HCT116 (cell line): Measurements from ENCODE around the gene IL17B. TPM values are rescaled to one million over a fixed set of nuclear protein-coding genes. Genes with fewer than 3 reads are reported as not detected.

Source experiments
- microRNA counts: library from miRNA; unstranded; fragments of <30 nt; microRNA quantifications from one replicate; lab custom pipeline; 2015
- total RNA-seq: library from RNA; stranded (reverse); gene quantifications from one replicate; pipeline ENCODE4 v1.2.1, GENCODE V29; 2021; ENCODE audit not compliant: unreplicated experiment

The IL17B gene
- total RNA-seq, 1 experiment from 2014 or later: 0.81 TPM

MicroRNA genes within 50 kb of the gene (microRNA counts, 767-probe panel; counts per million panel counts)
- not detected for microRNA hsa-miR-143-3p (lab: Ali Mortazavi, UCI)

Other genes with a start within 250 kb of the IL17B start
- 14.3 TPM for gene ABLIM3, start 237.8 kb downstream of the IL17B start, total RNA-seq
- gene AFAP1L1, start 107.4 kb downstream of the IL17B start, total RNA-seq: 4.3 TPM
- 48.9 TPM for gene GRPEL2, start 33.8 kb downstream of the IL17B start, total RNA-seq
- 15.9 TPM for gene PCYOX1L, start 21.2 kb downstream of the IL17B start, total RNA-seq
- 263 TPM for gene CSNK1A1, start 172.1 kb upstream of the IL17B start, total RNA-seq
- gene ARHGEF37, start 202.2 kb upstream of the IL17B start, total RNA-seq: 7.0 TPM